ENCODE results near the gene SEMA6B. TPM values are rescaled to one million over a fixed set of nuclear protein-coding genes. Genes with fewer than 3 reads are reported as not detected.

The SEMA6B gene
- total RNA-seq, 6 experiments from 2014 or later, result 0.05 to 0.30 (median 0.21) TPM

DNA sequence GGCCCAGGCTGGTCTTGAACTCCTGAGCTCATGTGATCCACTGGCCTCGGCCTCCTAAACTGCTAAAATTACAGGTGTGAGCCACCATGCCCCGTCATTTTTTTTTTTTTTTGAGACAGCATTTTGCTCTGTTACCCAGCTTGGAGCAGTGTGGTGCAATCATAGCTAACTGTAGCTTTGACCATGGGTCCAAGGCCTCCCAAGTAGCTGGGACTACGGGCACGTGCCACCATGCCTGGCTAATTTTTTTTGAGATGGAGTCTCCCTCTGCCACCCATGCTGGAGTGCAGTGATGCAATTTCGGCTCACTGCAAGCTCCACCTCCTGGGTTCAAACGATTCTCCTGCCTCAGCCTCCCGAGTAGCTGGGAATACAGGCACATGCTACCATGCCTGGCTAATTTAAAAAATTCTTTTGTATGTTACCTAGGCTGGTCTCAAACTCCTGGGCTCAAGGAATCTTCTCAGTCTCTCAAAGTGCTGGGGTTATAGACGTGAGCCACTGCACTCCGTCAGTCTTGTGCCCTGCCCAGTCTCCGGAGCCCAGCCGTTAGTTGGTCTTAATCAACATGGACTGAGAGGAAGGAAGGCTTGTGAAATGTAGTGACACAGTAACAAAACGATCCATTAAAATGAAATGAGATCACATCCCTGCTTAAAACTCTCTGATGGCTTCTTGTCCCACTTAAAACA lies 18.2 kb downstream of the SEMA6B start:
- Mint-ChIP-seq H3K36me3 (ENCODE audit: low read depth) (no peaks in the 10 kb centered on the region; the same call in 1 of the 2 replicates), H3K9me3 (no peaks in the 10 kb centered on the region), H3K27me3 (ENCODE audit: insufficient read depth) (peaks cover 17% of the 10 kb centered on the region), H3K27ac (no peak overlapping the region), H3K4me3 (no peak overlapping the region), H3K4me1 (ENCODE audit: low read depth) (no peaks in the 10 kb centered on the region)
- no peak for DNase-seq
- TF ChIP-seq CTCF (IDR thresholded peaks at IDR 0.05), result no peak

DNA sequence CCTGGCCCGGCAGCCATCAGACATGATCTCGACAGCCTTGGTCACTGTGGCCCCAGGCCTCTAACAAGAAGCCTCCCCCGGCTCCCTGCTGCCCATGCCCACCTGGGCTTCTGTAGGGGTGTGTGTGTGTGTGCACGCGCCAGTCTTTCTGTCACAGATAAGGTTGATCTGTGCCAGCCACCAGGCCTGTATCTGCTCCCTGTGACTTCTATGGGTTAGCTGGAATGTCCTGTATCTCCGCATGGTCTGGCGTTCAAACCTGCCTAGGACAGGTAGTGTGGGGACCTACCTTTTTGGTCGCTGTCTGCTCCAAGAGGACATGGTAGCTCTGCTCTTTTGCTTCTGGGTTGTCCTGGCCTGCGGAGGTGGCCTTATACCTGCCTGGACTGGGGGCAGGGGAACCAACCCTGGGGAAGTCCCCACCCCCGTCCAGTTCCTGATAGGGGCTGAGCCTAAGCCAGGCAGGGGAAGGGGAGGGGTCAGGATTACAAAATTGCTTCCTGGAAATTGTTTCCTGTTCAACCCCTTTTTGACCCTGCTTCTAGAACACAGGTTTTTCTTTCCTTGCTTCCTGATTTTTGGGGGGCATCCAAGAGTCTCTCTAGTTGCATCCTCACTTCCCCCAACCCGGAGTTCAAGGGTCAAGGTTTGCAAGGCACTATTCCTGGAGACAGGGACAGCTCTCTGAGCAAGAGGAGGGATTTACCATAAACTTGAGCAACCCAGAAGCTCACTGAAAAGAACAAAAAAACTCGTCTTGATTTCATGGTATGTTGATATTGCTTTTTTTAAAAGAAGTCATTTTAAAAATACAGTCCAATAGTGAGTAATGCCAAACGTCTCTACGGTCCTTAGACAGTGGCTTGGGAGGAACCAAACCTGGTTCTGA lies 19.5 kb downstream of the SEMA6B start, which contains the start of gene LRG1:
TSS of gene LRG1 (minus strand) at position 344 of the 889 bp plus-strand sequence. CDS start at position 321, 23 bp downstream.
- DNase-seq, result no peak
- Mint-ChIP-seq H3K4me3 (no peak within 1 kb of the TSS), H3K27me3 (ENCODE audit: insufficient read depth) (peaks cover 25% of the 10 kb centered on the region), H3K36me3 (ENCODE audit: low read depth) (no peaks in the 10 kb centered on the region; the same call in 1 of the 2 replicates), H3K27ac (no peak within 1 kb of the TSS), H3K4me1 (ENCODE audit: low read depth) (no peaks in the 10 kb centered on the region), H3K9me3 (no peaks in the 10 kb centered on the region)
- no peak for TF ChIP-seq CTCF (IDR thresholded peaks at IDR 0.05)

- Mint-ChIP-seq H3K27ac (no peak overlapping the region), H3K27me3 (ENCODE audit: insufficient read depth) (peaks cover 29% of the 10 kb centered on the region), H3K36me3 (ENCODE audit: low read depth) (no peaks in the 10 kb centered on the region; the same call in 1 of the 2 replicates), H3K4me3 (no peak overlapping the region), H3K9me3 (no peaks in the 10 kb centered on the region), H3K4me1 (ENCODE audit: low read depth) (no peaks in the 10 kb centered on the region)
- no peak for DNase-seq
- no peak for TF ChIP-seq CTCF (IDR thresholded peaks at IDR 0.05)
Measured at GRCh38 chr19:4539169-4539692, 20.3 kb downstream of the SEMA6B start.

DNA sequence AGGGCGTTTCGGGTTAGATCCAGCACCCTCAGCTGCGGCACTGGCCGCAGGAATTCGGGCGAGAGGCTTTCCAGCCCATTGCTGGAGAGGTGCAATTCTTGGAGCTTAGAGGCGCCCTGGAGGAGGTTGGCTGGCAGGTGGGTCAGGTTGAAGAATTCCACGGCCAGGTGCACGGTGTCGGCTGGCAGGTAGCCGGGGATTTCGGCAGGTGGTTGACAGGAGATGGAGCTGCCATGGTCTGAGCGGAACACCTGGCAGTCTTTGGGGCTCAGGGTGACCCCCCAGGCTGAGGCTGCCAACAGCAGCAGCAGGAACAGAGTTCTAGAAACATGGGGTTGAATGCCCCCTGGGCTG lies 20.9 kb downstream of the SEMA6B start:
- no peaks in the 10 kb centered on the region for H3K4me1 Mint-ChIP-seq (ENCODE audit: low read depth)
- peaks cover 33% of the 10 kb centered on the region for H3K27me3 Mint-ChIP-seq (ENCODE audit: insufficient read depth)
- H3K9me3 Mint-ChIP-seq, result no peaks in the 10 kb centered on the region
- H3K4me3 Mint-ChIP-seq, result no peak overlapping the region
- DNase-seq, result no peak
- H3K27ac Mint-ChIP-seq, result no peak overlapping the region
- no peak for TF ChIP-seq CTCF (IDR thresholded peaks at IDR 0.05)
- H3K36me3 Mint-ChIP-seq (ENCODE audit: low read depth), result no peaks in the 10 kb centered on the region; the same call in 1 of the 2 replicates

GRCh38 chr19:4537953-4538600 lies 21.4 kb downstream of the SEMA6B start:
- Mint-ChIP-seq H3K27me3 (ENCODE audit: insufficient read depth) (peaks cover 33% of the 10 kb centered on the region), H3K4me1 (ENCODE audit: low read depth) (no peaks in the 10 kb centered on the region), H3K27ac (no peak overlapping the region), H3K36me3 (ENCODE audit: low read depth) (no peaks in the 10 kb centered on the region; the same call in 1 of the 2 replicates), H3K4me3 (no peak overlapping the region), H3K9me3 (no peaks in the 10 kb centered on the region)
- TF ChIP-seq CTCF (IDR thresholded peaks at IDR 0.05), result no peak
- no peak for DNase-seq

All from HFFc6 (cell line).